ENCODE data around the gene XG. TPM values are rescaled to one million over a fixed set of nuclear protein-coding genes. Genes with fewer than 3 reads are reported as not detected.

The XG gene
- total RNA-seq, 1 experiment from 2014 or later: 2.6 TPM

Other genes with a start within 250 kb of the XG start
- gene CD99, start 60.7 kb upstream of the XG start, total RNA-seq (2014; rRNA removed; shearing (Covaris generic)): 282 and 343 TPM in 2 replicates
- gene GYG2, start 76.9 kb downstream of the XG start, total RNA-seq (2014; rRNA removed; shearing (Covaris generic)): 3.9 and 5.2 TPM in 2 replicates
- gene ARSD, start 177.3 kb downstream of the XG start, total RNA-seq (2014; rRNA removed; shearing (Covaris generic)): 23.0 and 23.1 TPM in 2 replicates

Measured in M059J (cell line).